GM13977 (cell line): ENCODE data around the gene DDRGK1.

Source experiments
- DNase-seq: peaks from one replicate; pipeline ENCODE4 v3.0.0; 2012; ENCODE audit warnings: low spot score
- CTCF ChIP-seq: IDR thresholded peaks from 2 replicates; pipeline ENCODE4 v1.5.1; 2012; ENCODE audit warnings: mild to moderate bottlenecking, control low read depth; ENCODE audit not compliant: insufficient read depth; ENCODE audit errors: extremely low read depth, missing control alignments
- in situ Hi-C: fragments of 300-500 bp; cut with MboI; formaldehyde crosslinking; loops from one replicate; pipeline ENCODE4 v1.12.0; 2022; ENCODE audit warnings: low sequenced_read_pairs, low pct_unique_long_range_greater_than_20kb, mixed read lengths, inconsistent platforms; ENCODE audit not compliant: unreplicated experiment

The DDRGK1 gene

DNA sequence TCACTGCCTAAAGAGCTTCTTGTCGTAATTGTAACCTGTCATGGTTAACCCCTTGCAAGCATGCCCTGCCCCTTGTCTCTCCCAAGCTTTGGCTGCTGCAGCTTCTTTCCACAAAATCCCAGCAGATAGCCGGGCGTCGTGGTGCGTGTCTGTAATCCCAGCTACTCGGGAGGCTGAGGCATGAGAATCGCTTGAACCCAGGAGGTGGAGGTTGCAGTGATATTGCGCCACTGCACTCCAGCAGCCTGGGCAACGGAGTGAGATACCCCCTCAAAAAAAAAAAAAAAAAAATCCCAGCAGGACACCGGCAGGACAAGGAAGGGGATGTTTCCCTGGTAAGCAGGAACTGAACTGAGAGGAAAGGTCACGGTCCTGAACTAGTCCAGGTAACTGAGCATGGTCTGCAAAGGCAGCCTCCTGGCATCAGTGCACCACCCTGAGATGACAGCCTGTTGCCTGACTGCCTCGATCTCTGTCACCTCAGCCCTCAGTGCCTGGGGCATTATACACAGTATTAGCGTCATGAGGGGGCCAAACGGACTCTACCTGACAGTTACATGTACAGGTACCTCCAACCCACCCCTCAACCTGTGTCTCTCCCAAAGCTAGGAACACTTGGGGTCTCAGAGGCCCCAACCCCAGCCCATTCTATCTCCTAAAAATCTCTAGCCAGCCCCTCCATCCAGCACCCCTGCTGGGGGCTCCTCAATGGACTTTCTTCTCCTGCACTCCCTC lies 32.9 kb downstream of the DDRGK1 start:
- TF ChIP-seq CTCF = no peak
- in situ Hi-C loops = no loop called here
- DNase-seq = peak; percentile 19

DNA sequence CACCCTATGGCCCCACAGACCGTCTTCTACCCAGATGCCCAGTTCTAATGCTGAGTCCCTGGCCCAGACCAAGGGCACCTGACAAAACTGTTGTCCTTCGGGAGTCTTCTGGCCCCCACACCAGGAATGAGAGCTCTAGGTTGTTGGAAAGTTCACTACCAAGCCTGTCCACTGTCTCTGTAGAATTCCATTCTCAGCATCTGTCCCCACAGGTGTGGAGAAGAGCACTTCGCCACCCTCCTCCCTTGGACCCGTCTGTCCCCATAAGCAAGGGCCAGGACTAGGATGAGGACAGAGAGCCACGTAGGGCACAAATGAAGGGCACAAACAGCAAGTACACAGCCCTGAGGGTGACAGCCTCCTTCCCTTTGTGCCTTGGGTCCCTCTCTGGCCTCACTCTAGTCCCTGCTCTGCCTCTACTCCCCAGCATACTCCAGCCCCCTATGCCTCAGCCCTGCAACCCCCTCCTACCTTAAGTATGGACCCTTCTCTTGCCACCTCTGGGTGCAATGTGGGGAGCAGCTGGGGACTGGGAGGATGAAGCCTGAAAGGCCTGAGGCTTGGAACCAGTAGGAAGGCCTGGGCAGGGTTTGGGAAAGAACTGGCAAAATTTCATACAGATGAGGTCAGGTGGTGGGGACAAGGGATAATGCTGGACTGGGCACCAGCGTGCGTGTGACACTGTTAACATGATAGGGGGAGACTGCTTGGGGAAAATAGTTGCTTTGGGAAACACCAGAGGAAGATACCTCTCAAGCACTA lies 35.5 kb downstream of the DDRGK1 start:
- in situ Hi-C loops = no loop called here
- no peak for TF ChIP-seq CTCF
- DNase-seq = no peak

DNA sequence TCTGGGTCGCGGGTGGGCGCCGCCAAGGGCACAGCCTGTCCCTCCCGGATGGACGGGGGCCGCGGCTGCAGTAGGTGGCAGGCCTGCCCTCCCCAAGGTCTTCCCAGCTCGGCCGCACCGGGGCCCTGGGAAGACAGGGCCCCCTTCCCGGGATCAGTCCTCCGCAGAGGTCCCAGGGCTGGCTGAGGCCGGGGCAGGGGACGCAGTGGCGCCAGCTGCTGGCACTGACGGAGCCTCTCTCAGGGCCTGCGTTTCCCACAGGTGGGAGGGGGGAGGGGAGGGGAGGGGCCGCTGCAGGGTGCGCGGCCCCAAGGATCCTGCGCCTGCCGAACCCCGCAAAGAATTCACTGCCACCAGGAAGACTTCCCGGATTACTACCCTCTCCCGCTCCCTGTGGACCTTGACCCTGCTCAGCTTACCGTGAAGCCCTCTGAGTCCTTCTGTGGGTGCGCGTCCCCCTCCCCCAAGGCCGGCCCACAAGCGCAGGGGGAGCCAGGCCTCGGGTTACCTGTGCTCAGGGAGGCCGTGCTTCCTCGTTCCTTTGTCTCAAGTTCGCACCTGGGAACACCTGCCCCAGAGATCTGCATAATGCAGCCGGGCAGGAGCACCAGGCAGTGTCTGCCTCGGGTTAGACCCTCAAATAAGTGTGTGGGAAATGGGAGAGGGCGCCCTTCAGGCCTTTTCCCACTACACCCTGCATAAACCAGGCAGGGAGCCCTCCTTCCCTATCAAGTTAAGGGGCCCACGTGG lies 36.2 kb downstream of the DDRGK1 start:
- in situ Hi-C loops = no loop called here
- DNase-seq = peak; percentile 46
- TF ChIP-seq CTCF = no peak

- no peak for TF ChIP-seq CTCF
- peak; percentile 22 for DNase-seq
- in situ Hi-C loops = no loop called here
Observed at GRCh38 chr20:3167738-3168078, 36.8 kb downstream of the DDRGK1 start.

GRCh38 chr20:3166913-3167342 lies 37.6 kb downstream of the DDRGK1 start:
- peak; percentile 18 for DNase-seq
- no peak for TF ChIP-seq CTCF
- in situ Hi-C loops = no loop called here

DNA sequence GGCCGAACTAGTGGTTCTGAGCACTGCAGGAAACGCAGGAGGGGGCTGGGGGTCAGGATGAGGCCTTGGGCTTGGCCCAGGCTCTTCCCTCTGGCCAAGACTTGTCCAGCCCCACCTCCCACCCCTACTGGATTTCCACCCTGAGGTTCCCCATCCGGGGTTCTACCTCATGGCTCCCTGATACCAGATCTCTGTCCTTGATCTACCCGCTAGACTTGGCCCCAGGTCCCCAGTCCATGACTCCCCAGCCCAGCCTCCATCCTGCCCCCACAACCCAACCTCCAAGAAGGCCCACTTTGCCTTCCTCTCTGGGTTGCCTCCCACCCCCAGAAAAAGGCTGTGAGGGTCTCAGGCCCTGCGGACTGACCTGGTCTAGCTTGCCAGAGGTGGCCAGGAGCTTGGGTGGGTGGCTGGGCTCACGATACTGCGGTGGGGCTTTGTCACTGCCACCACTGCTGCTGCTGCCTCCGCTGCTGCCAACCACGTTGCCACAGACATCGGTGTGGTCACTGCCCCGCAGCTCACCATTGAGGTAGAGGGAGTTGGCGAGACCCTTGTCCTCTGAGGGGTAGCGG lies 38.1 kb downstream of the DDRGK1 start:
- DNase-seq = peak; percentile 22
- in situ Hi-C loops = no loop called here
- no peak for TF ChIP-seq CTCF
